Neutrophil (primary cell): ENCODE measurements around the gene GNAQ.
A peak's percentile ranks its signal among the peaks of the same experiment; 100 is the strongest.

ENCODE experiments used
- H3K27ac ChIP-seq: fragments of 200-600 bp; sonication (generic); 2 replicates; pipeline ENCODE4 v1.5.1; 2016; ENCODE audit warnings: mild to moderate bottlenecking, moderate library complexity
- H3K27me3 ChIP-seq: fragments of 200-600 bp; sonication (generic); 2 replicates; pipeline ENCODE4 v1.6.0; 2016; ENCODE audit warnings: mild to moderate bottlenecking
- H3K36me3 ChIP-seq: fragments of 200-600 bp; sonication (generic); 2 replicates; pipeline ENCODE4 v1.5.1; 2017
- H3K4me1 ChIP-seq, 2 experiments: fragments of 200-600 bp in 1 of 2; sonication (generic) in 1 of 2; 1 replicate in 1 of 2; 2 replicates in 1 of 2; pipeline versions ENCODE4 v1.5.1 to v1.6.1; 2013 to 2016; ENCODE audit warnings: low read depth in 1 of 2, low read length in 1 of 2, mild to moderate bottlenecking in 1 of 2, moderate library complexity in 1 of 2; ENCODE audit not compliant: control insufficient read depth in 1 of 2, insufficient read depth in 1 of 2
- H3K4me3 ChIP-seq, 2 experiments: fragments of 200-600 bp in 1 of 2; sonication (generic) in 1 of 2; 1 replicate in 1 of 2; 2 replicates in 1 of 2; pipeline ENCODE4 v1.5.1; 2013 to 2016; ENCODE audit warnings: low read depth in 1 of 2, low read length in 1 of 2, mild to moderate bottlenecking in 1 of 2, moderate library complexity in 1 of 2
- H3K9me3 ChIP-seq: fragments of 200-600 bp; sonication (generic); 2 replicates; pipeline ENCODE4 v1.5.1; 2016
- CTCF ChIP-seq: fragments of 200-600 bp; sonication (generic); IDR thresholded peaks from 2 replicates; pipeline ENCODE4 v1.5.1; 2016; ENCODE audit warnings: antibody characterized with exemption

Gene GNAQ

DNA sequence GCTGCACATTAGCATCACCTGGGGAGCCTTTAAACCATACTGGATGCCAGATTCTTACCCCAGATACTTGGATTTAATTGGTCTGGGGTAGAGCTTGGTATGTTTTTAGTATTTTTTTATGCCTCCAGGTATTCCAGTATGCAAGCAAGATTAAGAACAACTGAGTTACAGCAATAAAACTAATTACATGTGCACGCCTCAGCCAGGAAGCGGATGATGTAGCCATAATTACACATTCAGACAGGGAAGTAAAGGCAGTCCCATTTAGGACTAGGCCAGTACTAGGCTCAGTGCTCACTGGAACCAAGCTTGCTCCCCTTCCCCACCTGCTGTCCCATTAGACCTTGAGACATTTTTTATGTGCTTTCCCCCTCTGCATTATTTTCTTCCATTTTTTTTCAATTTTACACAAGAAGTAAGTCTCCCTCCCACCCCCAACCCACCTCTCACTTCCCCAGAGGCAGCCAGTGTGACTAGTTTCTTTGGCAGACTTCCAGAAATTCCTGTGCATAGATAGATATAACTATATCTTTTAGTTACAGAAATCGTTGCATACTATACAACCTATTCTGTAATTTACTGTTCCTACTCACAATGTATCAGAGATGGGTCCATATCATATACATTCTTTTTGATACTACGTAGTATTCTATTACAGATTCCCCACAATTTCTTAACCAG lies 7.1 kb upstream of the GNAQ start:
- no peaks in the 10 kb centered on the region for H3K27me3 ChIP-seq
- H3K27ac ChIP-seq = no peak overlapping the region
- peaks cover 28% of the 10 kb centered on the region in 2 experiments for H3K4me1 ChIP-seq
- TF ChIP-seq CTCF = no peak
- H3K9me3 ChIP-seq = no peaks in the 10 kb centered on the region
- no peaks in the 10 kb centered on the region for H3K36me3 ChIP-seq
- H3K4me3 ChIP-seq = no peak overlapping the region

- Histone ChIP-seq H3K36me3 (no peaks in the 10 kb centered on the region), H3K27ac (peak overlapping the region; percentile 43), H3K9me3 (no peaks in the 10 kb centered on the region), H3K4me1 (peaks cover 42 to 45% of the 10 kb centered on the region in 2 experiments), H3K27me3 (no peaks in the 10 kb centered on the region), H3K4me3 (no peak overlapping the region)
- peak; percentile 69 for TF ChIP-seq CTCF
These were observed 3.9 kb upstream of the GNAQ start for GRCh38 chr9:78035383-78035993.

- Histone ChIP-seq H3K4me3 (no peak overlapping the region), H3K9me3 (no peaks in the 10 kb centered on the region), H3K4me1 (peaks cover 53 to 59% of the 10 kb centered on the region in 2 experiments)
These were observed 2.3 kb upstream of the GNAQ start for GRCh38 chr9:78033870-78034269.

GRCh38 chr9:78032730-78033457 lies 1.3 kb upstream of the GNAQ start:
- Histone ChIP-seq H3K27me3 (no peaks in the 10 kb centered on the region), H3K4me3 (peak overlapping the region; percentile 66 to 89), H3K36me3 (no peaks in the 10 kb centered on the region), H3K9me3 (no peaks in the 10 kb centered on the region), H3K27ac (peak overlapping the region; percentile 89), H3K4me1 (peaks cover 58 to 59% of the 10 kb centered on the region in 2 experiments)
- TF ChIP-seq CTCF = no peak

More at GRCh38 chr9:78033870-78034269, 2.3 kb upstream of the GNAQ start:
- no peak for TF ChIP-seq CTCF
- no peaks in the 10 kb centered on the region for H3K27me3 ChIP-seq
- H3K36me3 ChIP-seq = no peaks in the 10 kb centered on the region
- no peak overlapping the region for H3K27ac ChIP-seq

GRCh38 chr9:78031893-78032729 lies 500 bp upstream of the GNAQ start:
- TF ChIP-seq CTCF = no peak
- H3K36me3 ChIP-seq = no peaks in the 10 kb centered on the region
- H3K27ac ChIP-seq = peak overlapping the region; percentile 89
- H3K4me3 ChIP-seq = peak overlapping the region; percentile 66 to 89
- H3K27me3 ChIP-seq = no peaks in the 10 kb centered on the region
- H3K9me3 ChIP-seq = no peaks in the 10 kb centered on the region
- peaks cover 65 to 66% of the 10 kb centered on the region in 2 experiments for H3K4me1 ChIP-seq
